HL-60 (cell line): ENCODE data around the gene TMUB2.

Experiments
- DNase-seq, 2 experiments: peaks; one replicate each; pipeline ENCODE4 v3.0.0-alpha.2; 2010 to 2020; ENCODE audit warnings: low read depth in 1 of 2, low spot score in 1 of 2
- H3K27ac ChIP-seq: fragments of 250-450 bp; sonication (Bioruptor Pico); replicated peaks from 2 replicates; pipeline ENCODE4 v1.5.1; 2020; ENCODE audit warnings: mild to moderate bottlenecking, moderate library complexity
- H3K27me3 ChIP-seq: fragments of 250-450 bp; sonication (Bioruptor Pico); 2 replicates; pipeline ENCODE4 v1.5.1; 2021; ENCODE audit warnings: mild to moderate bottlenecking, moderate library complexity; ENCODE audit not compliant: insufficient read depth, poor library complexity, severe bottlenecking
- H3K4me3 ChIP-seq: replicated peaks from 2 replicates; pipeline ENCODE4 v1.5.1; 2011; ENCODE audit warnings: mild to moderate bottlenecking, control low read depth, low read length; ENCODE audit not compliant: insufficient read depth
- GABPA ChIP-seq: IDR thresholded peaks from 2 replicates; pipeline ENCODE4 v1.6.1; 2012; ENCODE audit warnings: low read depth
- POLR2AphosphoS5 ChIP-seq: IDR thresholded peaks from 2 replicates; pipeline ENCODE4 v1.6.1; 2012; ENCODE audit warnings: low read depth
- SPI1 ChIP-seq: IDR thresholded peaks from 2 replicates; pipeline ENCODE4 v1.6.1; 2012; ENCODE audit warnings: low read depth, mild to moderate bottlenecking, borderline replicate concordance
- TF ChIP-seq, protein P1 (sequence below): IDR thresholded peaks from one replicate; pipeline ENCODE4 v1.5.1; 2011; ENCODE audit warnings: low read length, control low read depth, inconsistent platforms; ENCODE audit not compliant: insufficient read depth
- TF ChIP-seq, protein P2 (sequence below): IDR thresholded peaks from 2 replicates; pipeline ENCODE4 v1.6.1; 2012; ENCODE audit warnings: low read depth; ENCODE audit not compliant: insufficient replicate concordance

TMUB2 gene

DNA sequence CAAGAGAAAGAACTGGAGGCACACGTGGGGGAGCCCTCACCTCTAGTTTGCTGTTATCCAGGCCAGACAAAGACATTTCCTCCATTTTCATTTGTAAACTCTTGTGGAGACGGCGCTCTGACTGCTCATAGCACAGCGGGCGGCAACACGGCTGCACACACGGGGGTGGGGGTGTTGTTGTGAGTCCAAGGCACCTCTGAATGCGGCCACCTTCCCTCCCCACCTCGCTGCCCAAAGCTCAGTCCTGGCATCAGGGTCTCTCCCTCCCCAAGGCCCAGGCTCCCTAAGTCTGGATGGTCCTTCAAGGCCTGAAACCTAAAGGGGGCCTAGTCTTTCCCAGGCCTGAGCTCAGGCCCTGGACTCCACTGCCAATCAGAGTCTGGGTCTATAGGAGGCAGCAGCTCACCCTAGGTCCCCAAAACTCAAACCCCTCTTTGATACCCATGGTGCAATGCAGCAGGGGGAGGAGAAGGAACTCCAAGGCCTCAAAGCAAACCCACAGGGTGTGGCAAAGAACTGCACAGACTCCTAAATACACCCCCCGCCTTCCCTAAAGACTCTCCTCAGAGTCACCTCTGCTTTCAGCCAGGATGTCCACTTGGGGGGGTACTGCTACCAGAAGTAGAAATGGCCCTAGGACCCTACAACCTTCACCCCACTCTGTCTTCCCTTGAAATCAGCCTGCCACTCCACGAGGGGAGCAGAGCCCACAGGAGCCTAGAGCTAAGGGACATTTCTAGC is 11.4 kb downstream of the TMUB2 start:
- Histone ChIP-seq H3K27ac (peak overlapping the region; percentile 93), H3K4me3 (peak overlapping the region; percentile 75), H3K27me3 (no peaks in the 10 kb centered on the region)
- peak; percentile 85 to 92 for DNase-seq
- TF ChIP-seq GABPA: no peak
- TF ChIP-seq, protein P1, sequence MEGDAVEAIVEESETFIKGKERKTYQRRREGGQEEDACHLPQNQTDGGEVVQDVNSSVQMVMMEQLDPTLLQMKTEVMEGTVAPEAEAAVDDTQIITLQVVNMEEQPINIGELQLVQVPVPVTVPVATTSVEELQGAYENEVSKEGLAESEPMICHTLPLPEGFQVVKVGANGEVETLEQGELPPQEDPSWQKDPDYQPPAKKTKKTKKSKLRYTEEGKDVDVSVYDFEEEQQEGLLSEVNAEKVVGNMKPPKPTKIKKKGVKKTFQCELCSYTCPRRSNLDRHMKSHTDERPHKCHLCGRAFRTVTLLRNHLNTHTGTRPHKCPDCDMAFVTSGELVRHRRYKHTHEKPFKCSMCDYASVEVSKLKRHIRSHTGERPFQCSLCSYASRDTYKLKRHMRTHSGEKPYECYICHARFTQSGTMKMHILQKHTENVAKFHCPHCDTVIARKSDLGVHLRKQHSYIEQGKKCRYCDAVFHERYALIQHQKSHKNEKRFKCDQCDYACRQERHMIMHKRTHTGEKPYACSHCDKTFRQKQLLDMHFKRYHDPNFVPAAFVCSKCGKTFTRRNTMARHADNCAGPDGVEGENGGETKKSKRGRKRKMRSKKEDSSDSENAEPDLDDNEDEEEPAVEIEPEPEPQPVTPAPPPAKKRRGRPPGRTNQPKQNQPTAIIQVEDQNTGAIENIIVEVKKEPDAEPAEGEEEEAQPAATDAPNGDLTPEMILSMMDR: no peak
- TF ChIP-seq POLR2AphosphoS5: peak; percentile 37; the same call in 1 of the 2 replicates
- TF ChIP-seq, protein P2, sequence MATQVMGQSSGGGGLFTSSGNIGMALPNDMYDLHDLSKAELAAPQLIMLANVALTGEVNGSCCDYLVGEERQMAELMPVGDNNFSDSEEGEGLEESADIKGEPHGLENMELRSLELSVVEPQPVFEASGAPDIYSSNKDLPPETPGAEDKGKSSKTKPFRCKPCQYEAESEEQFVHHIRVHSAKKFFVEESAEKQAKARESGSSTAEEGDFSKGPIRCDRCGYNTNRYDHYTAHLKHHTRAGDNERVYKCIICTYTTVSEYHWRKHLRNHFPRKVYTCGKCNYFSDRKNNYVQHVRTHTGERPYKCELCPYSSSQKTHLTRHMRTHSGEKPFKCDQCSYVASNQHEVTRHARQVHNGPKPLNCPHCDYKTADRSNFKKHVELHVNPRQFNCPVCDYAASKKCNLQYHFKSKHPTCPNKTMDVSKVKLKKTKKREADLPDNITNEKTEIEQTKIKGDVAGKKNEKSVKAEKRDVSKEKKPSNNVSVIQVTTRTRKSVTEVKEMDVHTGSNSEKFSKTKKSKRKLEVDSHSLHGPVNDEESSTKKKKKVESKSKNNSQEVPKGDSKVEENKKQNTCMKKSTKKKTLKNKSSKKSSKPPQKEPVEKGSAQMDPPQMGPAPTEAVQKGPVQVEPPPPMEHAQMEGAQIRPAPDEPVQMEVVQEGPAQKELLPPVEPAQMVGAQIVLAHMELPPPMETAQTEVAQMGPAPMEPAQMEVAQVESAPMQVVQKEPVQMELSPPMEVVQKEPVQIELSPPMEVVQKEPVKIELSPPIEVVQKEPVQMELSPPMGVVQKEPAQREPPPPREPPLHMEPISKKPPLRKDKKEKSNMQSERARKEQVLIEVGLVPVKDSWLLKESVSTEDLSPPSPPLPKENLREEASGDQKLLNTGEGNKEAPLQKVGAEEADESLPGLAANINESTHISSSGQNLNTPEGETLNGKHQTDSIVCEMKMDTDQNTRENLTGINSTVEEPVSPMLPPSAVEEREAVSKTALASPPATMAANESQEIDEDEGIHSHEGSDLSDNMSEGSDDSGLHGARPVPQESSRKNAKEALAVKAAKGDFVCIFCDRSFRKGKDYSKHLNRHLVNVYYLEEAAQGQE: peak; percentile 5
- TF ChIP-seq SPI1: 0 out of 2 replicates have a peak, but pooled peaks have one; percentile 0

DNA sequence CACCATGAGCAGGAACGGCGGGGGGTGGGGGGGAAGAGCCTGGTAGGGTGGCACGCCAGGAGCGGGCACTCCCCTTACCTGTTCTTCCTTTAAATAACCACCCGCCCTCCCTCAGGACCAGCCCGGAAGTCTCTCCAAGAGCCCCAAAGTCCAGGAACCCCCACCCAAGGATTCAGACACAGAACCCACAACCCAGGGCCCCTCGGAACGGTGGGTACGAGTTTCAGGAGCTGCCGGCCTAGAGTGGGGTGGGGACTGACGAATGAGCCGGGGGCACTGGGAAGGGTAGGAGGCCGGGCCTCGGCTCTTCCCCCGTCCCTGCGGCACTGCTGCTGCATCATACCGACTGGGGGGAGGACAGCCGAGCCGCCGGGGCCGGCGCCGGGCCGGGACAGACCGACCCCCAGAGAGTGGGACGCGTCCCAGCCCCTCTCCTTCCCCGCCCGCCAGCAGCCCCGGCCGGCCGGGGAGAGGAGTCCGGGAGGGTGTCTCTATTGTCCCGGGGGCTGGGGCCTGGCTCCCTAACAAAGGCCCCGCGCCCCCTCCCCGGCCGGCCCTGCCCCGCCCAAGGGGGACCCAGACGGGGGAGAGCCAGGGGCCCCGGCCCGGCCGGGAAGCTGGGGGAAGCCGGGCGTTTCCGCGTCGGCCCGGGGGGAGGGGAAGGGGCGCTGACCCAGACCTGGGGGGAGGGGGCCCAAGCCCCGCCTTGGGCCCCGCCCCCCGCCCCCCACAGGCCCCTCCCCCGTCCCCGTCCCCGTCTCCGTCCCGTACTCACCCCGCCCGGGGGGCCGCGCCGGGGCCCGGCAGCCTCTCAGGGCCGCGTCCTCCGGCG is 12.2 kb downstream of the TMUB2 start:
- peak in 1 of 2 experiments; percentile 44 for DNase-seq
- Histone ChIP-seq H3K27me3 (no peaks in the 10 kb centered on the region), H3K4me3 (peak overlapping the region; percentile 75), H3K27ac (peak overlapping the region; percentile 93)
- 0 out of 2 replicates have a peak, but pooled peaks have one; percentile 0 for TF ChIP-seq POLR2AphosphoS5
- TF ChIP-seq, protein P2: no peak

DNA sequence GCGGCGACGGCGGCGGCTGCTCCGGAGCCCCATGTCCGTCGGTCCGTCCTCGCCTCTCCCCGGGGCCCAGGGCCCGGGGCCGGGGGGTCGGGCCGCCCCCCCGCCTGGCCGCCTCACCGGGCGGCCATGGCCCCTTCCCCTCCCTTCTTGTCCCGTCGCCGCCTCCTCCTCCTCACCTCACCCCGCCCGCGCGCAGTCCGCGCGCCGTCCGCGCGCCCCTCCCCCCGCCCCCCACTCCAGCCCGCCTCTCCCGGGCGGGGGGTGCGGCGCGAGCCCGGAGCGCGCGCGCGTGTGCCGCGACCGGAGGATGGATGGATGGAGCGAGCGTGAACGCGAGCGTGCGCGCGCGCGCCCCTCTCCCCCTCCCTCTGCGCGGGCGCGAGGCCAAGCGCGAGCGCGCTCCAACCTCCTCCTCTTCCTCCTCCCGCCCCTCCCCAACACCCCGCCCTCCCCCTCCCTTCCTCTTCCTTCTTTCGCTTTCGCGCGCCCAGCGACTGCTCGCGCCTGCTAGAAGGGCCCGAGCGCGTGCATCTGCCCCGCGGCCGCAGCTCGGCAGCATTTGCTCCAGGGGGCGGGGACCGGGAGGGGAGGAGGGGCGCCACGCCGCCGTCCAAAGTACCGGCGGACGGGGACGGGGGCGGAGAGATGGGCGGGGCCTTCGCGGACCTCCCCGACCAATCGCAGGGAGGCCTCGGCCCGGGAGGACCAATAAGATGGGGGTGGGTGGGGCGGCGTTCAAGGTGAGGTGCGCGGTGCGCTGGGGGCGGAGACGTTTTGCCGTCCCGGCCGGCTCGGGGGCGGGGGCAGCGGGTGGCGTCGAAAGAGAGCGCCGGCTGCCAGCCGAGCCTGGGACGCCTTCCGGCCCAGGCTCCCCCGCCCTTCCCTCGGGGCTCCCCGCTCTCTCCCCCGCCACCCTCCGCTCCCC is 13.0 kb downstream of the TMUB2 start, which contains the start of gene ATXN7L3:
TSS of gene ATXN7L3 (minus strand) at position 332 of the 925 bp plus-strand sequence. CDS start 1,814 bp downstream, outside the sequence.
- DNase-seq: peak; percentile 96 to 99
- Histone ChIP-seq H3K4me3 (peak within 1 kb of the TSS; percentile 75), H3K27me3 (no peaks in the 10 kb centered on the region), H3K27ac (peak within 1 kb of the TSS; percentile 95)
- TF ChIP-seq, protein P1: no peak
- TF ChIP-seq, protein P2: no peak
- TF ChIP-seq GABPA: no peak
- no peak for TF ChIP-seq POLR2AphosphoS5
